ENCODE measurements around the gene BZW1.

- TF ChIP-seq EZH2phosphoT487 (IDR thresholded peaks at IDR 0.05; ENCODE audit: borderline replicate concordance) (no peak), RAD21 (IDR thresholded peaks at IDR 0.05; ENCODE audit: low read depth) (0 out of 2 replicates have a peak, but pooled peaks have one; percentile 7), POLR2AphosphoS5 (IDR thresholded peaks at IDR 0.05; ENCODE audit: low read depth, low read length) (no peak), ZNF274 (IDR thresholded peaks at IDR 0.05; ENCODE audit: low read depth, low read length) (no peak), TCF7L2 (IDR thresholded peaks at IDR 0.05; ENCODE audit: borderline replicate concordance, extremely low read depth, insufficient read depth, insufficient read length) (no peak)
- TF ChIP-seq, protein P1, sequence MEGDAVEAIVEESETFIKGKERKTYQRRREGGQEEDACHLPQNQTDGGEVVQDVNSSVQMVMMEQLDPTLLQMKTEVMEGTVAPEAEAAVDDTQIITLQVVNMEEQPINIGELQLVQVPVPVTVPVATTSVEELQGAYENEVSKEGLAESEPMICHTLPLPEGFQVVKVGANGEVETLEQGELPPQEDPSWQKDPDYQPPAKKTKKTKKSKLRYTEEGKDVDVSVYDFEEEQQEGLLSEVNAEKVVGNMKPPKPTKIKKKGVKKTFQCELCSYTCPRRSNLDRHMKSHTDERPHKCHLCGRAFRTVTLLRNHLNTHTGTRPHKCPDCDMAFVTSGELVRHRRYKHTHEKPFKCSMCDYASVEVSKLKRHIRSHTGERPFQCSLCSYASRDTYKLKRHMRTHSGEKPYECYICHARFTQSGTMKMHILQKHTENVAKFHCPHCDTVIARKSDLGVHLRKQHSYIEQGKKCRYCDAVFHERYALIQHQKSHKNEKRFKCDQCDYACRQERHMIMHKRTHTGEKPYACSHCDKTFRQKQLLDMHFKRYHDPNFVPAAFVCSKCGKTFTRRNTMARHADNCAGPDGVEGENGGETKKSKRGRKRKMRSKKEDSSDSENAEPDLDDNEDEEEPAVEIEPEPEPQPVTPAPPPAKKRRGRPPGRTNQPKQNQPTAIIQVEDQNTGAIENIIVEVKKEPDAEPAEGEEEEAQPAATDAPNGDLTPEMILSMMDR (IDR thresholded peaks at IDR 0.05 in 2 of 3, conservative IDR thresholded peaks at IDR 0.05 in 1 of 3; ENCODE audit: borderline replicate concordance in 1 of 3, insufficient read depth in 1 of 3, low read depth in 2 of 3, low read length in 2 of 3) = no peak
Observed at GRCh38 chr2:200787351-200788120, 24.2 kb upstream of the BZW1 start.
